Renal cortical epithelial cell (primary cell): ENCODE results near the gene C6orf15. TPM values are rescaled to one million over a fixed set of nuclear protein-coding genes. Genes with fewer than 3 reads are reported as not detected.
A peak's percentile ranks its signal among the peaks of the same experiment; 100 is the strongest.

ENCODE experiments used
- DNase-seq: peaks from one replicate; pipeline ENCODE4 v3.0.0-alpha.2; 2011; ENCODE audit warnings: low read depth
- total RNA-seq: library from RNA; depleted of rRNA; stranded (reverse); fragments of >200 nt; gene quantifications from 2 replicates; pipeline ENCODE4 v1.2.3, GENCODE V29; 2014

The C6orf15 gene
- 1.4 TPM in 1 of 2 replicates, not detected in the other for total RNA-seq

- no peak for DNase-seq
These were observed at the start of gene C6orf15 for GRCh38 chr6:31112478-31112877. Gene C6orf15, minus strand, starts transcription at chr6:31112575. Its CDS starts 20 bp downstream, at chr6:31112555.

- DNase-seq, result no peak
These were observed 49.1 kb upstream of the C6orf15 start for GRCh38 chr6:31161216-31162126.

- DNase-seq, result peak; percentile 38
These were observed 46.8 kb upstream of the C6orf15 start for GRCh38 chr6:31158863-31159855.

- DNase-seq, result peak; percentile 96
These were observed 45.9 kb upstream of the C6orf15 start, which contains the start of gene TCF19 for GRCh38 chr6:31158140-31158862. Gene TCF19, plus strand, starts transcription at chr6:31158589. Its CDS starts 881 bp downstream, at chr6:31159470.

GRCh38 chr6:31157513-31158139, 45.3 kb upstream of the C6orf15 start, which contains the start of gene CCHCR1:
Gene CCHCR1, minus strand, starts transcription at chr6:31157802. Its CDS starts 202 bp downstream, at chr6:31157600.
- no peak for DNase-seq

GRCh38 chr6:31156641-31157040, 44.3 kb upstream of the C6orf15 start:
- no peak for DNase-seq

- DNase-seq, result no peak
These were observed 42.1 kb upstream of the C6orf15 start for GRCh38 chr6:31154436-31154835.

GRCh38 chr6:31152781-31153180, 40.4 kb upstream of the C6orf15 start:
- peak; percentile 82 for DNase-seq

- DNase-seq, result no peak
These were observed 37.6 kb upstream of the C6orf15 start for GRCh38 chr6:31149827-31150447.

GRCh38 chr6:31145386-31145785, 33.0 kb upstream of the C6orf15 start:
- no peak for DNase-seq

- DNase-seq, result no peak
These were observed 32.6 kb upstream of the C6orf15 start for GRCh38 chr6:31144970-31145340.

GRCh38 chr6:31144296-31144969, 32.1 kb upstream of the C6orf15 start:
- DNase-seq, result no peak

- DNase-seq, result peak; percentile 34
These were observed 30.8 kb upstream of the C6orf15 start for GRCh38 chr6:31143148-31143547.

GRCh38 chr6:31142361-31142761, 30.0 kb upstream of the C6orf15 start:
- DNase-seq, result no peak

- DNase-seq, result no peak
These were observed 28.3 kb upstream of the C6orf15 start for GRCh38 chr6:31140643-31141042.

- peak; percentile 51 for DNase-seq
These were observed 27.2 kb upstream of the C6orf15 start for GRCh38 chr6:31139599-31139998.

- DNase-seq, result no peak
These were observed 26.6 kb upstream of the C6orf15 start, which contains the start of gene PSORS1C2 for GRCh38 chr6:31138982-31139381. Gene PSORS1C2, minus strand, starts transcription at chr6:31139066. Its CDS starts 40 bp downstream, at chr6:31139026.

GRCh38 chr6:31135710-31136109, 23.3 kb upstream of the C6orf15 start:
- DNase-seq, result no peak

GRCh38 chr6:31132806-31133205, 20.4 kb upstream of the C6orf15 start:
- DNase-seq, result no peak

- DNase-seq, result no peak
These were observed 19.2 kb upstream of the C6orf15 start for GRCh38 chr6:31131595-31131994.
